Jurkat, Clone E6-1 (cell line): Measurements from ENCODE around the gene RND2. TPM values are rescaled to one million over a fixed set of nuclear protein-coding genes. Genes with fewer than 3 reads are reported as not detected.
"Not testable (repeated sequence)": the region's sequence is repeated elsewhere in the genome, so short reads cannot be mapped to it uniquely, and the experiment has no call there.

Experiments
- DNase-seq: peaks from one replicate; pipeline ENCODE4 v3.0.0-alpha.2; 2011; ENCODE audit warnings: low read depth, low spot score
- H3K4me3 ChIP-seq: 2 replicates; pipeline ENCODE4 v1.5.1; 2011; ENCODE audit warnings: mild to moderate bottlenecking, low read length, control low read depth, moderate library complexity
- polyA plus RNA-seq: library from polyadenylated mRNA; unstranded; fragments of >200 nt; gene quantifications from one replicate; pipeline ENCODE4 v1.2.1, GENCODE V29; 2012; ENCODE audit warnings: missing spikeins; ENCODE audit not compliant: insufficient read length, insufficient read depth

RND2 gene, protein sequence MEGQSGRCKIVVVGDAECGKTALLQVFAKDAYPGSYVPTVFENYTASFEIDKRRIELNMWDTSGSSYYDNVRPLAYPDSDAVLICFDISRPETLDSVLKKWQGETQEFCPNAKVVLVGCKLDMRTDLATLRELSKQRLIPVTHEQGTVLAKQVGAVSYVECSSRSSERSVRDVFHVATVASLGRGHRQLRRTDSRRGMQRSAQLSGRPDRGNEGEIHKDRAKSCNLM
- polyA plus RNA-seq = 1.5 TPM

DNA sequence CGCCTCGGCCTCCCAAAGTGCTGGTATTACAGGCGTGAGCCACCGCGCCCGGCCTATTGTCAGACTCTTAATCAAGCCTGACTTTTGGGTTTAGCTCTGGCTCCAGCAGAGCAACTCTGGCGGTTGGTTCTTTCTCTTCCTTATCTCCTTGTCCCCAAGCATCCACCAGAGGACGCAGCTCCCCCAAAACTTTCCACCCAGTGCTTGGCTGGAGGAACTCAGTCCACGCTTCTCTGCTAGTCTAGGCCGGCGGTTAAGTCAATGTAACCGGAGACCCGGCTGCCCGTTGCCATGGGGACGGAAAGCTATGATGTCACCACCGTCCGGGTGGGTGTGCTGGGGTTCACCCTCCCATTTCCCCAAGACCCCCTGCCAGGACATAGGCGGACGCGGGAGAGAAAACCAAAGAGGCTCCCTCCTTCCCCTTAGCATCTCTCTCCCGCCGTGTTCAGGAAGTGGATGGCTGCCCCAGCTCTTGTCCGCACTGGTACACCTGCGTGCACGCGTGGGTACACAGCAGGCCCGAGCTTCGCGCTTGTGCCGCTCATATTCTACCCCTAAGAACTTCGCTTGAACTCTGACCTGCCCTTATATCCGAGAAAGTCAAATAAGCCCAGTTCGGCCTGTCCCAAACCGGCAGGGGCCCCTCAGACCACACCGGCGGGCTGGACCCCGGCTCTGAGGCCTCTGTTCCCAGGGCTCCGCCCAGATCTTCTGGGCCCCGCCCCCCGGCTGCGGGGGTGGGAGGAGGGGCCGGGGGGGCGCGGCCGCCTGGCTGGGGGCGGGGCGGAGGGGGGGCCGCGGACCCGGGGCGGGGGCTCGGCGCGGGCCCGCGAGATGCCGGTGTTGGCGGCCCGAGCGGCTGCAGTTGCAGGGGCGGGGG lies at the start of gene RND2:
Gene RND2 (plus strand): TSS at position 825 of the 883 bp plus-strand sequence. CDS start 117 bp downstream, outside the sequence.
- H3K4me3 ChIP-seq = peak within 1 kb of the TSS; percentile 73
- DNase-seq = peak; percentile 82

DNA sequence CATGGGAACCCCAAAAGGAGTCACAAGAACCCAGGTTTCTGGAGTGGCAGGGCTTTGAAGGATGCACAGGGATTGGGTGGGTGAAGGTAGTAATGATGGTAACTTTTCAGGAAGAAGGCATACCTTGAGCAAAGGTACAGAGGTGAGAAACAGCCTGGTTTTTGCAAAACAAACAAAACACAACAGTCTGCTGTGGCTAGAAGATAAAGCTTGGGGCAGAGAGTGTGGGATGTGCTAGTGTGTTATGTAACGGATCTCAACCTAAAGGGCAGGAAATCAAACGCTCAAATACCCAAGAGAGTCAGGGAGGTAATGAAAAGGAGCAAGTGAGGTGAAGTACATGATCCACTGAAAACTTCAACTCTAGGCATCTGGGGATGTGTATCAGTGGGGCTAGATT lies 49.8 kb upstream of the RND2 start:
- peak; percentile 42 for DNase-seq

DNA sequence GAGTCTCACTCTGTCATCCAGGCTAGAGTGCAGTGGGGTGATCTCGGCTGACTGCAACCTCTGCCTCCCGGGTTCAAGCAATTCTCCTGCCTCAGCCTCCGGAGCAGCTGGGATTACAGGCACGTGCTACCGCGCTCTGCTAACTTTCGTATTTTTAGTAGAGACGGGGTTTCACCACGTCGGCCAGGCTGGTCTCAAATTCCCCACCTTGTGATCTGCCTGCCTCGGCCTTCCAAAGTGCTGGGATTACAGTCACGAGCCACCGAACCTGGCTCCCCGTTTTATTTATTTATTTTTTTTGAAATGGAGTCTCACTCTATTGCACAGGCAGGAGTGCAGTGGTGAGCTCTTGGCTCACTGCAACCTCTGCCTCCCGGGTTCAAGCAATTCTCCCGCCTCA lies 49.3 kb upstream of the RND2 start:
- not testable (repeated sequence) for H3K4me3 ChIP-seq, DNase-seq

More for the DNA sequence above, 49.8 kb upstream of the RND2 start:
- no peak overlapping the region for H3K4me3 ChIP-seq

DNA sequence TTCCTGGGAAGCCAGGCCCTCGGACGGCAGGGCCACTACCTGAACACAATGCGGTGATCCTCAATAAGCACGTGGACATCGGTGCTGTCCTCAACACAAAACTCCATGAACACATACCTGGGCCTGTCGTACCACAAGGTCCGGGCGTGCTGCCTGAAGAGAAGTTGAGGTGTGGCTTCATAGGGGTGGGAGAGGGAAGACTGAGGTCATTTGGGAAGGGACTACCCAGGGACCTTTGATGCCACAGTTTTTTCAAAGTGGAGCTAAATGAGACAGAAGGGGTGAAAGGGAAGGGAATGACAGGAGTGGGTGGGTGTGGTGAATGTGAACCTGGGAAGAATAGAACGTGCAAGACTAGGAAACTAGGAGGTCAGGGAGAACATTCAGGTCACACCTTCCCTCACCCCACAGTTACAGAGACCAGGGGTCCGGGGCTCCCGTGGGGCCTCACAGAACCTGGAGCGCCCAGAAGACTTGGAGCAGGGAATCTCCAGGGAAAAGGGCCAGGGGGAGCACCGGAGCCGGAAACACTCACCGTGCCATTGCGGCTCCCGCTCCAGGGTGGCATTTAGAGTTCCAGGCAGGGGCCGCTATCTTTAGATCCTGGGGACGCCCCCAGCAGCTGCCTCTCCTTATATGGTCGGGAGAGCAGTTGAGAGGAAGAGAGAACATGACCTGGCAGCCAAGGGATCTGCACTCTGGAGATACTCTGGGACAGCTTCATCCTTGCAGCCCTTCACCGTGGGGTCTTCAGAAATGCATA lies 45.3 kb upstream of the RND2 start, which contains the start of gene PTGES3L:
Gene PTGES3L (minus strand): TSS at position 570 of the 763 bp plus-strand sequence. CDS start 27 bp downstream, at position 543.
- DNase-seq = peak; percentile 60
- H3K4me3 ChIP-seq = peak within 1 kb of the TSS; percentile 87

DNA sequence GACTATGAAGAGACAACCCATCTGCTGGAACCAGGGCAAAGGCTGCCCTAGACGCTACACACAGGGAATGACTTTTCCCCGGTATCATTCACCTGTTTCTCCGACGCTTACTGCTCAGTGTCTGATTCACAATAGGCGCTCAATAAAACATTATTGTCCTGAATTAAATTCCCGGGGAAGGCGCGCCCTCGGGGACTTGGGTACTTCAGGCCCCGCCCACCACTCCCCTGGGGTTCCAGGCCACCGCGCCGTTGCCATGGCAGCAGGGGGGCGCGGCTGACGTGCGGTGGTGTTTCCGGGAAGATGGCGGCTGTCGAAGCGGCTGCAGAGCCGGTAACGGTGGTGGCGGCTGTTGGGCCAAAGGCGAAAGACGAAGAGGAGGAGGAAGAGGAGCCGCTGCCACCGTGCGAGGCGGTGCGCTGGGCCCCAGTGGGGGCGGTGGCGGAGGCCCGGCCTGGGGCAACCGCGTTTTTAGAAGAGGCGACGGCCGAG lies 44.7 kb upstream of the RND2 start, which contains the start of gene RUNDC1:
Gene RUNDC1 (plus strand): TSS at position 292 of the 492 bp plus-strand sequence. CDS start 12 bp downstream, at position 304.
- DNase-seq = peak; percentile 74
- H3K4me3 ChIP-seq = peak within 1 kb of the TSS; percentile 87

DNA sequence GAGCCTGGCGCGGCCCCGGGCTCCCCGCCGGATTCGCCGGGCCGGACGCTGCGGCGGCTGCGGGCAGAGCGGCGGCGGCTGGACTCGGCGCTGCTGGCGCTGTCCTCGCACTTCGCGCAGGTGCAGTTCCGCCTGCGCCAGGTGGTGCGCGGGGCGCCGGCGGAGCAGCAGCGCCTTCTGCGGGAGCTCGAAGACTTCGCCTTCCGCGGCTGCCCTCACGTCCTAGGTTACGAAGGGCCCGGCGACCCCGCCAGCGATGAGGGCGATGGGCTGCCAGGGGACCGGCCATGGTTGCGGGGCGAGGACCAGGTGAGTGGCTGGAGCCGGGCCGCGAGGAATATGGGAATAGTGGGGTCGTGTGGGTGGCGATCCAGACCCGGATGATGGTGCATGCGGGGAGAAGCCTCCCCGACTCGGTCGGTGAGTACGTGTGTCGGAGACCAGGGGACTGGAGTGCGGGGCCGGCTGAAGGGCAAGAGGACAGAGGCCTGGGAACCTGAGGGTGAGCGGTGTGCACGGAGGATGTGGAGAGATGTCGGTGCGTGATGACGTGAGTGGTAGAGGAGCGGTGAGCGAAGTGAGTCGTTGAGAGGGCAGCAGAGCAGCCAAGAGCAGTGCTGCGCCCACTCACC lies 44.1 kb upstream of the RND2 start:
- peak overlapping the region; percentile 87 for H3K4me3 ChIP-seq
- DNase-seq = peak; percentile 55

DNA sequence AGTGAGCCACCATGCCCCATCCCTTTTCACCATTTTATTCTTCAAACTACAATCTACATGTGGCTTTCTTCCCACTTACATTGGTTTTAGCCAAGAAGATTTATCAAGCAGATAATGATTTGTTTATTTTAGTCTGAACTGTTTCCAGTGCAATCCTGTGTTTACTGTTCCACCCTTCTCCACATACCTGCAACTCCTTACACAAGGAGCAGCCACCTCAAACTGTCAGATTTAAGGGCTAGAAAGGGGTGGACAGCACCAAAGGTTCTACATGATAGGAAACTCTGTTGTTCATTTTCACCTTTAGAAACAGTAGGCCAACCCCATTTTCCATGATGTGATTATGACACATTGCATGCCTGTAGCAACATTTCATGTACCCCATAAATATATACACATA lies 42.8 kb upstream of the RND2 start:
- no peak overlapping the region for H3K4me3 ChIP-seq
- no peak for DNase-seq

DNA sequence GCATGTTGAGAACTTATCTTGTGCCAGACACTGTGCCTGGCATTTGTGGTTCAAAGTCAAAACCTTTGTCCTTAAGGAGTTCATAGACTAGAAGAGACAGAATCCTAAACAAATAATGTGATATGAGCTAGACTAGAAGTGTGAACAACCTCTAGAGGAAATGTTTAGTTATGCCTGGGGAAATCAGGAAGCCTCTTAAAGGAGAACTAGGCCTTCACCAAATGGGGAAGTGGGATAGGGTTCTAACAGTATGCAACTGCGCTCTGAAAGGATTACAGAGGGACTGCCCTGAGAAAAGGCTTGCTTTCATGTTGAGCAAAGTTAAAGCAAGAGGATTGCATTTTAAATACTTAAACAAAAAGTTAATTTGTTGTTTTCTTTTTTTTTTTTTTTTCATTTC lies 39.8 kb upstream of the RND2 start:
- H3K4me3 ChIP-seq = no peak overlapping the region
- no peak for DNase-seq

DNA sequence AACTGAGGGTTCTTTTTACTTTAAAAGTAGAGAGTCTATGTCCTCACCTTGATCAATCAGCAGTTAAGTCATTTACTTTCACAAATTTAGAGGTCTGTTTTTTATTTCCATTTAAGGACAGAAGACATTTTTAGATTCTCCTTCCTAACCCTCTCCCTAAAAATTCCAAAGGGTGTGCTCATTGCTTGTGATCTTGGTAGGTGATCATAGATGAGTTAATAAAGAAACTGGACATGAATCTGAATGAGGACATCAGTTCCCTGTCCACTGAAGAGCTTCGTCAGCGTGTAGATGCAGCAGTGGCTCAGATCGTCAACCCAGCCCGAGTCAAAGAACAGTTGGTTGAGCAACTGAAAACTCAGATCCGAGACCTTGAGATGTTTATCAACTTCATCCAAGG lies 35.9 kb upstream of the RND2 start:
- H3K4me3 ChIP-seq = no peak overlapping the region
- no peak for DNase-seq

DNA sequence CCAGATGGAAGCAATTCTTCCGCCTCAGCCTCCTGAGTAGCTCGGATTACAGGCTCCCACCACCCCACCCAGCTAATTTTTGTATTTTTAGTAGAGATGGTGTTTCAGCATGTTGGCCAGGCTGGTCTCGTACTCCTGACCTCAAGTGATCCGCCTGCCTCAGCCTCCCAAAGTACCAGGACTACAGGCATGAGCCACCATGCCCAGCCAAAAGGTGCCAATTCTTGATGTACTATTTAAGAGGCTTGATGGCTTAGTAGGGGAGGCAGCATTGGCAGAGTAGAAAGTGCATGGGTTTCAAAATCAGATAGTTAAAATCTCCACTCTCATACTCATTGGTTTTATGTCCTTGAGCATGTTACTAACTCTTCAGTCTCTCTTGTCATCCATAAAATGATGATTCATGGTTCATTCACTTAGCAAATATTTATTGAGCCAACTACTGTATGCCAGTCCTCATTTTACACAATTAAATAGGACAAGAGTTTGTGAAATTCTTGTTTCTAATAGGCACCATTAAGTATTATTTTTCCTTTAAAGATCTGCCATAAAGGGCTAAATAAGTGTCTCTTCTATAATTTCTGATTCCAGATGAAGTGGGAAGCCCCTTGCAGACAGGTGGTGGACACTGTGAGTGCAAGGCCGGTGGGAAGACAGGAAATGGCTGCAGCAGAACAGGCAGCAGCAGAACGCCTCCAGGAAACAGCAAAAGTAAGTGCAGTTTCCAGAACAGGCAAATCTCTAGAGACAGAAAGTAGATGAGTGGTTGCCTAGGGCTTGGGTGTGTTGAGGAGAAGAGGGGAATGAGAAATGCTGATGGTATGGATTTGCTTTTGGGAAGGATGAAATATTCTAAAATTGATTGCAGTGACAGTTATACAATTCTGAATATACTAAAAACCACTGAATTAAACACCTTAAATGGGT lies 35.0 kb upstream of the RND2 start:
- no peak for DNase-seq
- H3K4me3 ChIP-seq = no peak overlapping the region

DNA sequence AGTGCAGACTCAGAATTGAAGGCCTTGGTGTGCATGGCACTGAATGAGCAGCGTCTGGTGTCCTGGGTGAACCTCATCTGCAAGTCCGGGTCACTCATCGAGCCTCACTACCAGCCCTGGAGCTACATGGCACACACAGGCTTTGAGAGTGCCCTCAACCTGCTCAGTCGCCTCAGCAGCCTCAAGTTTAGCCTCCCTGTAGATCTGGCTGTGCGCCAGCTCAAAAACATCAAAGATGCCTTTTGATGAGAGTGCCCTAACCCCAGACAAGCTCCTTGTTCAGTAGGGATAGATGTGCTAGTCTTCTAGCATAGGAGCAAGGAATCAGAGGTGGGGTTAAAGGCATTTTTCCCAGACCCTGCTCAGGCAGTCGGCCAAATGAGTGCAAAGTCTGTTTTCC lies 33.6 kb upstream of the RND2 start:
- no peak overlapping the region for H3K4me3 ChIP-seq
- DNase-seq = no peak

DNA sequence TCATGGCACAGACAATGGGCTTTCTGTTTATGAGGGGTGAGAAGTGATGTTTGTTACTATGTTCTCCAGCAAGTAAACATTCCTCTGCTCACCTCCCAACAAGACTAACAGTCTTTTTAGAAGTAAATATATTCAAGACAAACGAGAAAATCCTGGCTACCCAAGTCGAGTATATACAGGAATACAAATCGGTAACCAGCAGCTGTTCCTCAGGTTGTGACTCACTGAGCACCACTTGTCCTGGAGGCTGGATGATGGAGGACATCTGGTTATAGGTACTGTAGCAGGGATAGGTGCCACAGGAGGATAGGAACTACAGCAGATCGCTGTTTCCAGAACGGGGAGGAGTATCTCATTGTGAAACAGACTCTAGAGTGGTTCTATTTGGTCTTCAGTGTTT lies 32.2 kb upstream of the RND2 start:
- H3K4me3 ChIP-seq = no peak overlapping the region
- no peak for DNase-seq

DNA sequence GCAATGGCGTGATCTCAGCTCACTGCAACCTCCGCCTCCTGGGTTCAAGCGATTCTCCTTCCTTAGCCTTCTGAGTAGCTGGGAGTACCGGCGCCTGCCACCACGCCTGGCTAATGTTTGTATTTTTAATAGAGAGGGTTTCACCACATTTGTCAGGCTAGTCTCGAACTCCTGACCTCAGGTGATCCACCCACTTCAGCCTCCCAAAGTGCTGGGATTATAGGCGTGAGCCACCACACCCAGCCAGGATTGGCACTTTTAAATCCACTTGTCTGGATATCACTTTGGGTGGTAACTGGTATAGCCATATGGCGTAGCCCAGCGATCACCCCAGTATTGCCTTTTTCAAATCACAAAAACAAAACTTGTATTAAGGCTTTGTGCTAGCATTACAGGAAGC lies 31.1 kb upstream of the RND2 start:
- not testable (repeated sequence) for DNase-seq, H3K4me3 ChIP-seq

DNA sequence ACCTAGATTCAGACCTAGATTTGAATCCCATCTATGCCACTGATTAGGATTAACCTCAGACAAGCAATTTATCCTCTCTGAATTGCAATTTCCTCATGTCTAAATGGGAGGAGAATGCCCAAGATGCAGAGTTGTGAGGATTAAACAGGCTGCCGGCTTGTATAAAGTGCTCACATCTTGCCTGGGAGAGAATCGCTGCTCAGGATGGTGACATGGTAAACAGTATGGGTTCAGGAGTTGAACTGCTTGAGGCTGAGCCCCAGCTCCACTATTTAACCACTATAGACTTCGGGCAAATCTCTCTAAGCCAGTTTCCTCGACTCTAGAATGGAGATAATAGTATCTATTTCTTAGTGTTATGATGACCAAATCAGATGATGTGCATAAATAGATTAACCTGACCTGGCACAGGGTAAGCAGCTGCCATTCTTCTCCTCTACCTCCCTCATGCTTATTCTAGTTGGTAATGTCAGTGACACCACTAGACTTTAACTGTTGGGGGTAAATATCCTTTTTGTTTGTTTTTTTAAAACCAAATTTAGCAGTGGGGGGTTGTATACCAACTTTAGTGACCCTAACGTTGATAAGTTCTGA lies 27.5 kb upstream of the RND2 start:
- DNase-seq = no peak
- H3K4me3 ChIP-seq = peak overlapping the region; percentile 50

DNA sequence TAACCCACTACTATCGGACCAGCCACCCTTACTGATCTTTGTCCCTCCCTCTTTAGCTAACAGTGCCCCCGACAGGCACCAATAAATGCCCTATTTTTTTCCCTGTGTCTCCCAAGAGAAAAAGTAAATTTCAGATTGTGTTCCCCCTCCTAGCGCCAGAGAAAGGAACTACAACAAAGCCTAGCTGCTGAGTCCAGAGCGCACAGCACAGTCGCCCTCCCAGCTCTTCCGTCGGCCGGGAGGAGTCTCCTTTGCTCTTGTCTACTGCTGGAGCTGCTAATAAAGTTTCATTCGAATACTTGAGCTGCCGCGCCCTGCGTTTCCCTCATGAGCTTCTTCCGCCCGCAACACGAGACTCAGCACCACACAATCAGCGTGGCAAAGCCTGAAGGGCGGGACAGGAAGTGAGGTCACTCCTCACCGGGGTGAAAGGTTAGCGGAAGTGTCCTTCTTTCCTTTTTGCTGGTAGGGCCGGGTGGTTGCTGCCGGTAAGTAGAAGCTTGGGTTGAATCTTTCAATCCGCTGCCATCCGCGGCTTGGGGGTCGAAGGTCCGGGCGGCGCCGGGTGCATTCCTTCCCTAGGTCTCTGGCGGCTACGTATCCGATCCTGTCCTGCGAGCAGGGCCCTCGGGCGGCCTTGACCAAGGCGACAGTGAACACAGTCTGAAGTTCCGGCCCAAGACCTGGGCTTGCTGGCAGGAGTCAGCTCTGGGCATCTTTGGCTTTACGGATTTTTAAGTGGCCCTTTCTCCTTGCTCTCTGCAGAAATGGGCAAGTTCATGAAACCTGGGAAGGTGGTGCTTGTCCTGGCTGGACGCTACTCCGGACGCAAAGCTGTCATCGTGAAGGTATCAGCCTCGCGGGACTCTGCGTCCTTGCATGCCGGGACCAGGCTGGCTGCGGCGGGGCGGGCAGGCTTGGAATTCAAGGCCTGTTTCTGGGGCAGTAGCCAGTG lies 26.8 kb upstream of the RND2 start, which contains the start of gene RPL27:
Gene RPL27 (plus strand): TSS at position 436 of the 955 bp plus-strand sequence. CDS start 332 bp downstream, at position 768.
- DNase-seq = peak; percentile 100
- peak within 1 kb of the TSS; percentile 79 for H3K4me3 ChIP-seq

DNA sequence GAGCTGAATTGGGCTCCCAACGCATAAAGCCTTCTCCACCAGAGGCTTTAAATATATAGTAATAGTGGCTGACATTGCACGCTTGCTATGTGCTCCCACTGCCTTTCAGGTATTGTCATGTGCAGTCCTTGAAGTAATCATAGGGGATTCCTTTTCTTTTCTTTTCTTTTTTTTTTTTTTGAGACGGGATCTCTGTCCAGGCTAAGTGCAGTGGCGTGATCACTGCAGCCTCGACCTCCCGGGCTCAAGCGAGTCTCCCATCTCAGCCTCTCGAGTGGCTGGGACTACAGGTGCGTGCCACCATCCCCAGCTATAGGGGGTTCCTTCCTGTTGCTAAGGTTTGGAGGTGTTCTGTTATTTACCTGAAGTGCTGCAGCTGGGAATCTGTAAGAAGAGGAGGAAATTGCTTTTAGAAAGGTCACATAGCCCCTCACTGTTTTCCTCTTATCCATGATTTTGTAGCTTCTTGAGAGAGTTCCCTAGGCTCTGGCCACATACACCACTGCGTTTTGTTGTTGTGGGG lies 26.0 kb upstream of the RND2 start:
- no peak for DNase-seq
- peak overlapping the region; percentile 79 for H3K4me3 ChIP-seq
